Subcutaneous adipose tissue (tissue), 4 donors: ENCODE results near the gene DDX41. TPM values are rescaled to one million over a fixed set of nuclear protein-coding genes. Genes with fewer than 3 reads are reported as not detected.

Experiments
- CTCF ChIP-seq: fragments of 450-650 bp; IDR thresholded peaks from one replicate; pipeline ENCODE4 v1.5.1; 2016; ENCODE audit warnings: low read depth, mild to moderate bottlenecking, control low read depth, antibody characterized with exemption, moderate library complexity
- total RNA-seq, 4 donors: library from RNA; depleted of rRNA; stranded (reverse); fragments of >200 nt; gene quantifications; one replicate each; pipeline ENCODE4 v1.1.0, GENCODE V29; 2016

The DDX41 gene
- total RNA-seq, 4 donors from 2014 or later: 63.0 to 70.4 (median 64.8) TPM

- no peak for TF ChIP-seq CTCF
Measured at GRCh38 chr5:177468685-177469628, 47.8 kb downstream of the DDX41 start.

- TF ChIP-seq CTCF: no peak
Measured at GRCh38 chr5:177468329-177468684, 48.5 kb downstream of the DDX41 start.

GRCh38 chr5:177467436-177467835 lies 49.3 kb downstream of the DDX41 start:
- TF ChIP-seq CTCF: no peak

- no peak for TF ChIP-seq CTCF
Measured at GRCh38 chr5:177466861-177467260, 49.9 kb downstream of the DDX41 start.

- TF ChIP-seq CTCF: no peak
Measured at GRCh38 chr5:177465044-177465443, 51.7 kb downstream of the DDX41 start.

GRCh38 chr5:177462021-177462670 lies 54.6 kb downstream of the DDX41 start:
- no peak for TF ChIP-seq CTCF

Other genes with a start within 250 kb of the DDX41 start
- gene RAB24, start 213.2 kb downstream of the DDX41 start, total RNA-seq: 10 to 100 TPM; 19.4 to 35.6 (median 26.3) TPM
- gene PRELID1, start 213.2 kb downstream of the DDX41 start, total RNA-seq: 10 to 100 TPM; 55.1 to 58.6 (median 56.7) TPM
- gene MXD3, start 205.1 kb downstream of the DDX41 start, total RNA-seq: 10 to 100 TPM in 1 of 4 donors, 1 to 10 TPM in 2, under 1 TPM in 1; 0.82 to 13.0 (median 6.7) TPM
- gene LMAN2, start 165.3 kb downstream of the DDX41 start, total RNA-seq: 100 to 1,000 TPM in 3 of 4 donors, 10 to 100 TPM in 1; 93.6 to 158 (median 129) TPM
- gene RGS14, start 159.0 kb downstream of the DDX41 start, total RNA-seq: 10 to 100 TPM in 1 of 4 donors, 1 to 10 TPM in 3; 7.0 to 16.4 (median 7.5) TPM
- not detected for gene SLC34A1, start 132.5 kb downstream of the DDX41 start, total RNA-seq
- gene PFN3, start 116.3 kb downstream of the DDX41 start, total RNA-seq: not detected
- 1 to 10 TPM in 1 of 4 donors, under 1 TPM in 2, not detected in 1; 0.51 to 2.0 (median 0.98) TPM for gene F12, start 107.4 kb downstream of the DDX41 start, total RNA-seq
- gene GRK6, start 90.3 kb downstream of the DDX41 start, total RNA-seq: 10 to 100 TPM in 3 of 4 donors, 1 to 10 TPM in 1; 9.3 to 22.6 (median 19.7) TPM
- 1 to 10 TPM in 2 of 4 donors, under 1 TPM in 2; 0.44 to 1.4 (median 0.90) TPM for gene PRR7, start 70.1 kb downstream of the DDX41 start, total RNA-seq
- 10 to 100 TPM; 25.2 to 50.9 (median 37.6) TPM for gene DBN1, start 43.3 kb downstream of the DDX41 start, total RNA-seq
- gene PDLIM7, start 19.4 kb downstream of the DDX41 start, total RNA-seq: 10 to 100 TPM; 11.2 to 43.1 (median 16.6) TPM
- 10 to 100 TPM in 3 of 4 donors, 1 to 10 TPM in 1; 8.5 to 20.6 (median 11.0) TPM for gene DOK3, start 7.1 kb downstream of the DDX41 start, total RNA-seq
- 10 to 100 TPM; 25.8 to 95.5 (median 35.5) TPM for gene FAM193B, start 37.6 kb upstream of the DDX41 start, total RNA-seq
- 100 to 1,000 TPM in 1 of 4 donors, 10 to 100 TPM in 3; 51.1 to 102 (median 73.6) TPM for gene TMED9, start 75.2 kb upstream of the DDX41 start, total RNA-seq
- 10 to 100 TPM; 16.1 to 35.2 (median 20.8) TPM for gene B4GALT7, start 83.2 kb upstream of the DDX41 start, total RNA-seq